NCI-H82 treated with DMSO at 0.1 percent for 48 hours (cell line): ENCODE results near the gene AKR7A3.
A peak's percentile ranks its signal among the peaks of the same experiment; 100 is the strongest.
"Not testable (repeated sequence)": the region's sequence is repeated elsewhere in the genome, so short reads cannot be mapped to it uniquely, and the experiment has no call there.

Experiments
- DNase-seq: peaks from one replicate; lab custom pipeline; 2025; ENCODE audit not compliant: unreplicated experiment; lab: John Stamatoyannopoulos, UW

The AKR7A3 gene

DNA sequence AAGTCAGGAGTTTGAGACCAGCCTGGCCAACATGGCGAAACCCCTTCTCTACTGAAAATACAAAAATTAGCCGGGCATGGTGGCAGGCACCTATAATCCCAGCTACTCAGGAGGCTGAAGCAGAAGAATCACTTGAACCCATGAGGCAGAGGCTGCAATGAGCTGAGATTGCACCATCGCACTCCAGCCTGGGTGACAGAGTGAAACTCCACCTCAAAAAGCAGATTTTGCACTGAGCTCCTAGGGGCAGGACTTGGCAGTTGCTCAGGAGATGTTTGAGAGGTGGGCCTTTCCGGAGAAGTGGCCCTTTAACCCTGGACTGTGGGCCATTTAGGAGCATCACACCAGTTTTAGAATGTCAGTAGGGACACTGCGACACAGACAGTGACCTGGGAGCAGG lies 32.3 kb downstream of the AKR7A3 start:
- DNase-seq = not testable (repeated sequence)

DNA sequence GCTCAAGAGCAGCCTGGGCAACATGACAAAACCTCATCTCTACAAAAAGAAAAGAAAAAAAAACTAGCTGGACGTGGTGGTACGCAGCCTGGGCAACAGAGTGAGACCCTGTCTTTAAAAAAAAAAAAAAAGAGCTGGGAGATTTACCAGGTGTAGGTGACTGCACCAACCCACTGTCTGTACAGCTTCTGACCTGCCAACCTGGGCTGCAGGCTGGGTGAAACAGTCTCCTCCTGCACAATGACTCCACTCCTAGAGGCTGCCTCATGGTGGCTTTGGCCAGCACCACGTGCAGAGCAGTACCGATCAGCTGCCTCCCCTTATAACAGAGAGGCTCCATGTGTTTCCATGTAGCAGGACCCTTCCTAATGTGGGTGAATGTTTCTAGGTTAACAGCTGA lies 33.3 kb downstream of the AKR7A3 start:
- no peak for DNase-seq

DNA sequence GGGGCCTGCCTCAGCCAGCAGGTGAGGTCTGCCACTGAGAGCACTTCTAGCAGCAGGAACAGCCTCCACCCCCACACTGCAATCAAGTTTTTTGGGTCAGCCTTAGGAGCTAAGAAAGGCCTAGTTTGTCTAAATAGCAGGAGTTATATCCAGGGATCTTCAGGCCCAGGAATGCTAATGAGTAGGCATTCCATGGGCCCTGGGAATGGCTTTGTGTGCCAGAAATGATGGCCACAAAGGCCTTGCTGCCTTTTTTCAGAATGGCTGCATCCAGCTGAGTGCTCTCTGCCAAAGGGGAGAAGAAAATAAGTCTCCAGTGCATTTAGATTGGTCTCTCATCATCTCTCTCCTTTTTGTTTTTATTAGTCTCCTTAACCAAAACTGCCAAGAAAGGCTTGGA lies 34.2 kb downstream of the AKR7A3 start:
- DNase-seq = no peak

DNA sequence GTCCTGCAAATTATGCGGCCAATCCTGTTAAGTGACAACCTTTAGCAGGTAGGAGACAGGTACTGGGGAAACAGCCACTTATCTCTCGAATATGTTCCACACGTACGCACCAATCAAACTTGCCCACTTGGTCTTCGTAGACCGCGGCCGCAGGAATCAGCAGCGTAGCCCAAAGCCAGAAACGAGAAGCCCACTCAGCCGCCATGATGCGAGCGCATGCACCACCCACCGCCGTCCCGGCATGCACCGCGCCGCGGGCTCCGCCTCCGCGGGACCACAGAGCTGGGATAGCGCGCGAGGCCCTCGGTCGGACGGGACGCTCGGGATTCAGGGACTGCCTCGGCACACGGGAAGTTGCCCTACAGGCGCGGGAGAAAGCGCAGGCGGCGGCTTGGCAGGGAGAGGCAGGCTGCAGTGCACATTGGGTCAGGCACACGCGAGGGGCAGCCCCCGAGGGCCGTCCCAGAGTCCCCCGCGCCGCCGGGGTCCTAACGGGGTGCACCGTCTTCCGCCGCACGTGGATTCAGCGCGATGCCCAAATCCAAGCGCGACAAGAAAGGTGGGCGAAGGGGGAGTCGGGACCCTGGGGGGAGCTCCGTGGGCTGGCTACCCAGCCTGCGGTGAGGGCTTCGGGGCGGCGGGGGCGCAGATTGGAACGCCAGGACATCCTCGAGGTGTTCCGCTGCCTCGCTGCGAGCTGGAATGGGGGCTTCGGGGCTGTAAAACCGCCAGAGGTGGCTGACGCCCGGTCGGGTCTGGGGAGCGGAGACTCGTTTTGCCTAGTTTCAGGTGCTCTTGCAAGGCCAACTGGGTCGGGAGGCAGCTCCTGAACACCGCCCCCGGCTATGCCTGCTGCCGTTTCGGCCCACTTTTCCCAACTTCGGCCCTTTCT lies 37.0 kb downstream of the AKR7A3 start, which contains the start of the genes EMC1 and MRTO4:
Gene EMC1 (minus strand): TSS at position 220 of the 892 bp plus-strand sequence. CDS start 15 bp downstream, at position 205.
Gene MRTO4 (plus strand): TSS at position 501 of the 892 bp plus-strand sequence. CDS start 31 bp downstream, at position 532.
- peak; percentile 54 for DNase-seq

DNA sequence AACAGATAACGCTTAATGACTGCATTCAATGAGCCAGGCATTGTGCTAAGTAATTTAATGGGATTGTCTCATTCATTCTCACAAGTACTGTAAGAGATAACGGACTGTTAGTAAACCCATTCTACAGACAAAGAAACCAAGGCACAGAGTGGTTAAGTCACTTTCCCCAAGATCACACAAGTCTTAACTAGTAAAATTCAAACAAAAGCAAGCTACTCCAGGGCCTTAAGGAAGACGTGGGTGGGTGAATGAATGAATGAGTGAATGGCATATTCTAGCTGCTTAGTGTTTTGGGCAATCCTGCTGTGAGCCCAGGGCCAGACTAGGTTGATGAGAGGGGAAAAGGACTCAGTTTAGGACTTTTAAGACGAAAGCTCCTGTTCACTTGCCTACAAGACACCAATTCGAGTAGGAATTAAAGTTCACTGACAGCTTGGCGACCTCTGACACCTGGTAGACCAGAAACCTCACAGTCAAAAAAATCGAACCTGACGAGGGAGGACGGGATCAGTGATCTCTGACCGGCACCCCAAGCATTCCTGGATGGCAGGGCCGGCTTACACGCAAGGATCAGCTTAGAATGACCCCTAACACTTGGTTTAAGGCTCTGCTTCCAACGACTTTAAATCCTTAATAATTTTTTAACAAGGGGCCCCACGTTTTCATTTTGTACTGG lies 37.8 kb downstream of the AKR7A3 start:
- no peak for DNase-seq

DNA sequence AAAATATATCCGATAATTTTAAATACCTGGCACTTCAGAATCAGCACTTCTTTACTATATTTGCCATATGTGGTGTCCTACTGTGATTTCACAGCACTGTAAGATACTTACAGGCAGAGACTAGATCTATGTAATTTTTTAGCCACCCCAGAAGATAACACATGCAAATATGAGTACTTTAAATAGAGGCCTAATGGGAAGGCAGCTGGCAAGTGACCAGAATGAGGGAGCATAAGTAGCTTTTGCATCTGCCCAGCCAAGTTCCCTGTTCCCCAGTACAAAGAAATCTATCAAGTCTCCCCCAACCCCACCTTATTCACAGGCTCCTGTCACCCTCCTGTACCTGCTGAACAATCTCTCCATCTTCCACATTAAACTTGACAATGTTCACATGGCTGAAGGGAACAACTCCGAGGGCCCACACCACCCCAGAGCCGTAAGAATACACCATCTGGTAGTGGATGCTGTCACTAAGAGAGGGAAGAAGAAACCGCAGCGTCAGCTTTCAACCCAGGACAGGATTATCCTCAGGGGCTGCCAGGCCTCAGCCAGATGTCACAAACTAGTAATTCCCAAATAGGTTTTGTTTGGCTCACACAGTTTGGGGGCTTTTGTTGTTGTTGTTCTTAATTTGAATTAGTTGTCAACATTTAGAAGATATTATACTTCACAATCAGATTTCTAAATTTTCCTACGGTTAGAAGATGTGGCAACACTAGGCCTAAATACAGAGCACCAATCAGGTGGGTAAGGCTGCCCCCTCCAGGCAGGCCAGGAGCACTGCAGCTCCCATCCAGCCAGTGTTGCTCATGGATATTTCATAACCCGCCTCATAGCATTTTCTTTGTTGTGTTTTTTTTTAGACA lies 47.7 kb downstream of the AKR7A3 start:
- peak; percentile 97 for DNase-seq

DNA sequence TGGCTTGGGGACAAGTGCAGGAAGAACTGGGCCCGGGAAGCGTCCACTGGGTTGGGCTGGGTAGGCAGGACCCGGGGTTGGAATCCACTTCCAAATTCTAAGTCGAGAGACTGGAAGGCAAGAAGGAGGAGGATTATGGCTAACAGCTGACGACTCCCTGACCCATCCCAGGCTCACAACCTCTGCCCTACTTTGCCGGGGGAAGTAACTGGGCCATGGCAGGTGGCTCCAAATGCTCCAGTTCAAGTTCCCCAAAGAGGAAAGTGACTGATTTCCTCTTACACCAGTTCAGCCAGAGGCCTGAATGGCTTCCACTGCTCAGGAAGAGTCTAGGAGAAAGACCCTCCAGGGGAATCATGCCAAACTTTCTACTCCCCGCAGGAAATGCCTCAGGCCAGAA lies 48.7 kb downstream of the AKR7A3 start:
- DNase-seq = no peak

DNA sequence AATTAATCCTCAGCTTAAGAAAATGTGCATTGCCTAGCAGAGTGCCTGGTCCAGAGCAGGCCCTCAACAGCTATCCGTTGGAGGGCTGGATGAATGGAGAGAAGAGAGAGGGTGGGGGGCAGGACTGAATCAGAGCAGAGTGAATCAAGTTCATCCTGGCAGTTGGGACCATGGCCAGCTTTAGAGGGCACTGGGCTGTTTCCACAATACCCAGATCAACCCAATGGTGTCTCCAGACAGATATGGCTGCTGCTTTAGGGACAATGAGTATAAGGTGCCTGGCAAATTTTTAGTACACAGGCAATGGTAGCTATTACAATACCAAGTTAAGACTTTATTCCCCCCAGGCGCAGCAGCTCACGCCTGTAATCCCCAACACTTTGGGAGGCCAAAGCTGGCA lies 54.3 kb downstream of the AKR7A3 start:
- DNase-seq = no peak
